ENCODE measurements around the gene CDH4.

- TF ChIP-seq CTCF (IDR thresholded peaks at IDR 0.05; ENCODE audit: insufficient read depth, low read length, poor library complexity, severe bottlenecking) (no peak), EZH2phosphoT487 (conservative IDR thresholded peaks at IDR 0.05; ENCODE audit: low read length) (no peak)
Observed at GRCh38 chr20:61983965-61984364, 731.9 kb downstream of the CDH4 start.
